HL-60 (cell line): ENCODE measurements around the gene IL1RAPL1.

Experiments used
- CTCF ChIP-seq: IDR thresholded peaks from one replicate; pipeline ENCODE4 v1.5.1; 2011; ENCODE audit warnings: low read length, control low read depth, inconsistent platforms; ENCODE audit not compliant: insufficient read depth
- GABPA ChIP-seq: IDR thresholded peaks from 2 replicates; pipeline ENCODE4 v1.6.1; 2012; ENCODE audit warnings: low read depth
- POLR2AphosphoS5 ChIP-seq: IDR thresholded peaks from 2 replicates; pipeline ENCODE4 v1.6.1; 2012; ENCODE audit warnings: low read depth

- TF ChIP-seq CTCF (no peak), POLR2AphosphoS5 (no peak), GABPA (no peak)
These were observed 1314.8 kb downstream of the IL1RAPL1 start for GRCh38 chrX:29902004-29902403.
